Stimulated activated naive CD8-positive, alpha-beta T cell treated with anti-CD3 and anti-CD28 coated beads, Interleukin-15, amount 100 ng/mL, for 72 hours (primary cell): ENCODE results near the gene SSH2.
A peak's percentile ranks its signal among the peaks of the same experiment; 100 is the strongest.

Experiments used
- ATAC-seq: fragments of 150-1000 bp; cut with Tn5 transposase; 2 replicates; pipeline ENCODE4 v1.10.0; 2021; ENCODE audit warnings: mild to moderate bottlenecking, moderate library complexity
- DNase-seq, 2 donors: peaks; one replicate each; pipeline ENCODE4 v3.0.0; 2021 to 2022
- H3K27ac Mint-ChIP-seq, 2 donors: one replicate each; pipeline ENCODE4 v1.8.0; 2022; ENCODE audit warnings: mild to moderate bottlenecking in 2 of 2, mixed read lengths in 2 of 2, moderate library complexity in 2 of 2
- H3K27me3 Mint-ChIP-seq: one replicate; pipeline ENCODE4 v1.8.0; 2022; ENCODE audit warnings: mixed read lengths
- H3K4me1 Mint-ChIP-seq: one replicate; pipeline ENCODE4 v1.8.0; 2022; ENCODE audit warnings: mild to moderate bottlenecking, mixed read lengths
- H3K4me3 Mint-ChIP-seq, 2 donors: one replicate each; pipeline ENCODE4 v1.8.0; 2022; ENCODE audit warnings: mild to moderate bottlenecking in 2 of 2, mixed read lengths in 2 of 2, moderate library complexity in 1 of 2
- H3K9me3 Mint-ChIP-seq, 2 donors: one replicate each; pipeline ENCODE4 v1.8.0; 2022; ENCODE audit warnings: mixed read lengths in 2 of 2

SSH2 gene

DNA sequence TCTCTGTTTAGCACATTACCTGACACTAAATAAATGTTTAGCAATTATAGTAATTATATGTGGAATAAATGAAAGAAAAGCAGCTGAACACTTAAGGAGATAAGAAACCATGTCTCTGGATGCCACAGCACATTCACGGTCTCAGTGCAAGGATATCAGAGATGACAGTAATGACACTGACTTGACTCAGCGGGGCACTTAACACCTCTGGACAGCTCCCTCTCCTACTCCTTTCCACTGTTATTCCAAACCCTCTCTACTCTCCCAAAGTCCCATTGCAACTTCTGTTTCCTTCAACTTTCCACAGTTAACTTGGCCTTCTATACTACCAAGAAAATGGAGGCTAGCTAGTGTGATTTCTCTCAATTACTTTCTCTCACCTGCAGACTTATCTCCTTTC lies 214.3 kb downstream of the SSH2 start:
- Mint-ChIP-seq H3K9me3 (no peaks in the 10 kb centered on the region), H3K27ac (peak overlapping the region; percentile 5 to 89), H3K4me1 (peaks cover 78% of the 10 kb centered on the region), H3K4me3 (no peak overlapping the region), H3K27me3 (no peaks in the 10 kb centered on the region)
- ATAC-seq (no peak), DNase-seq (no peak)

DNA sequence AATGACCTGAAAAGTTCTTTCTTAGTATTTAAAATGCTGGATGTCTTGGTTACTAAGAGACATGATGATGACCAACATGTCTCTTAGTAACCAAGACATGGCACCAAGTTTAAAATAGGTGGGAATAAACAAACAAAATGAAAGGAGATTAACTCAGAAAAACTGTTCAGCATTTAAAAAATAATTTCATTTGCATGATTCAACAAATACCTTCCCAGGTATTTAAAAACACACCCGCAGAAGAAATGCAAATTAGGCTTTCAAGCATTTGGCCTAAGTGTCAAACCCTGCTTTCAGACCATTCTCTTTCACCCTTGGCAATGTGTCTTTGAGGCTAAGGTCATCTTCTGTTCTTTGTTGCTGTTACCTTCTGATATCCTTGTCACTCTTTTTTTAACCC lies 215.9 kb downstream of the SSH2 start:
- no peaks in the 10 kb centered on the region for H3K27me3 Mint-ChIP-seq
- H3K4me1 Mint-ChIP-seq, result peaks cover 86% of the 10 kb centered on the region
- DNase-seq, result no peak

DNA sequence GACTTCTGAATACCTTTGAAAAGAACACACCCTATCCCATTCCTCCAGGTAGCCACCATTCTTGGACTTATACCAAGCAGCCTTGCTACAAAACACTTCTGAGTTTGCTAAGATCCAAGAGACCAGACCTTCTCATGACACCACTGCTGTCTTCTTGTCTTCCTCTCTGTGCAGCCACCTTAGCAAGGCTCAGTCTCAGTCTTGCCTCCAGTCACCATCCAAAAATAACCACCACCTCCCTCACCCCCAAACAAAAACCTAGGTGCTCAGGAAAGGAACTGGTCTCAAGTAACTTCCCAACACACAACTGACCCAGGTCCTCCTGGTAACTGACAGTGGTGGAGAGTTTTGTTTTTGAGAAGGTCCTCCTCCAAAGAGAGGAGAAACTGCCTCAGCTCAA lies 216.4 kb downstream of the SSH2 start:
- Mint-ChIP-seq H3K27me3 (no peaks in the 10 kb centered on the region), H3K4me1 (peaks cover 84% of the 10 kb centered on the region), H3K27ac (no peak overlapping the region), H3K9me3 (no peaks in the 10 kb centered on the region), H3K4me3 (no peak overlapping the region)
- DNase-seq (no peak), ATAC-seq (no peak)

More for the DNA sequence above, 215.9 kb downstream of the SSH2 start:
- ATAC-seq, result no peak
- peak overlapping the region in 1 of 2 donors; percentile 11 for H3K27ac Mint-ChIP-seq
- no peak overlapping the region for H3K4me3 Mint-ChIP-seq
- no peaks in the 10 kb centered on the region for H3K9me3 Mint-ChIP-seq

DNA sequence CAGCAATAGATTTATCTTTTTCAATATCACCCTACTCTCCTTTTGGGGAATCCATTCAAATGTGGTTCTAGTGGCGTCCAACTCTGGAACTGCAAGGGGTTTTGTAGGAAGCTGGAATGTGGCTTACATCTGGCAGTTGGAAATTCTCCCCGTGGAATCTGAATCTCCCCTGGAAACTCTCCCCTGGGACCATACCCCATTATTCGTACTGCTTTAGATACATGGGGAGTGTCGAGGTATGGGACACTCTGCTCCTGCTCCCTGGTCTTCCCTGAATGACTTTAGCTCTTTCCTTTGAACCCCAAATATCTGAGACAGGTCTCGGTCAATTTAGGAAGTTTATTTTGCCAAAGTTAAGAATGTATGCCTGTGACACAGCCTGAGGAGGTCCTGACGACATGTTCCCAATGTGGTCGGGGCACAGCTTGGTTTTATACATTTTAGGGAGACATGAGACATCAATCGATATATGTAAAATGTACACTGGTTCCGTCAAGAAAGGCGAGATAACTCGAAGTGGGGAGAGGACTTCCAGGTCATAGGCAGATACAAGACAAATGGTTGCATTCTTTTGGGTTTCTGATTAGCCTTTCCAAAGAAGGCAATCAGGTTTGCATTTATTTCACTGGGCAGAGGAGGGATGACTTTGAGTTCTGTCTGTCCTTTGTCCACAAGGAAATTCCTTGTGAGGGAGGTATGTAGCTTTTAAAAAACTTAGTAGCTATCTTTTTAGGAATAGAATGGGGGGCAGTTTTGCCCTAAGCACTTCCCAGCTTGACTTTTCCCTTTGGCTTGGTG lies 218.2 kb downstream of the SSH2 start:
- Mint-ChIP-seq H3K27me3 (no peaks in the 10 kb centered on the region), H3K9me3 (no peaks in the 10 kb centered on the region), H3K4me3 (no peak overlapping the region), H3K27ac (peak overlapping the region in 1 of 2 donors; percentile 37), H3K4me1 (peaks cover 71% of the 10 kb centered on the region)
- ATAC-seq, result no peak
- no peak for DNase-seq

DNA sequence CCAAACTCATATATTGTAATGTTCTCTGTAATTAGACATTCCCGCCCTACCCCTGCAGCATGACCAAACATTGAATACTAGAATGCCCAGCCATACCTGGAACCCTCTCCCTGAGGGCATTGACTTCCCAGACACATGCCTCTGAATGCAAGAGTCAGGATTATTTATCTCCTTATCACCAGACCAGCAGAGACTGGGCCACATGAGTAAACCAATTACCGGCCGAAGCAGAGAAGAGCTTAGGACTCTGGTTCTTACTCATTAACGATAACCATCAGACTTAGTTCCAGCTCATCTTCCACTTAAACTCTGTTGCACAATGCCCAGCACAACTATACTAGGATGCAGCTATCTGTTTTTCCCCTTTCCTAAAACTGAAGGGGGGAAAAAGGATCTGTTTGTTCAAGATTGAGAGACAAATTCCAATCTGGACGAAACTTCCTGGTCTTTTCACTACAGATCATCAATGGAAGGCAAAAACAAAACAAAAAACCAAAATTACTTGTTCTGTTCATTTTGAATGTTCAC lies 219.1 kb downstream of the SSH2 start:
- H3K27me3 Mint-ChIP-seq, result no peaks in the 10 kb centered on the region
- no peak for ATAC-seq
- no peak for DNase-seq
- no peak overlapping the region for H3K27ac Mint-ChIP-seq
- peaks cover 72% of the 10 kb centered on the region for H3K4me1 Mint-ChIP-seq
- H3K9me3 Mint-ChIP-seq, result no peaks in the 10 kb centered on the region
- H3K4me3 Mint-ChIP-seq, result no peak overlapping the region

DNA sequence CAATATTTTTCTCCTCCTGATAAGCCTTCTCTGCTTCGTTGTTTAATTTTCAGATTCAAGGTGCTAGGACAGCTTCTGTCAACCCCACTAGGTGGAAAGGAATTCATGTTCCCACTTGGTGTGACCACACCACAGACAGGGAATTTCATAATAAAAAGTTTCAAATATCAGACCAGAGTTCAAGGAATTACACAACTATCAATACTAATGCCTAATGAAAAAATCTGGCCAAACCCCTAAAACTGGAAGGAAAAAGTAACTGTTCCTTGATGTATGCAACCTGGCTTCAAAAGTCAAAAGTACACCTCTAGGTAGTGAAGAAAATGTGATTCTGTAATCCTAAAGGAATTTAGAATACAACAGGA lies 219.5 kb downstream of the SSH2 start:
- Mint-ChIP-seq H3K27me3 (no peaks in the 10 kb centered on the region), H3K27ac (no peak overlapping the region), H3K9me3 (no peaks in the 10 kb centered on the region), H3K4me1 (peaks cover 71% of the 10 kb centered on the region), H3K4me3 (no peak overlapping the region)
- ATAC-seq, result no peak
- no peak for DNase-seq

DNA sequence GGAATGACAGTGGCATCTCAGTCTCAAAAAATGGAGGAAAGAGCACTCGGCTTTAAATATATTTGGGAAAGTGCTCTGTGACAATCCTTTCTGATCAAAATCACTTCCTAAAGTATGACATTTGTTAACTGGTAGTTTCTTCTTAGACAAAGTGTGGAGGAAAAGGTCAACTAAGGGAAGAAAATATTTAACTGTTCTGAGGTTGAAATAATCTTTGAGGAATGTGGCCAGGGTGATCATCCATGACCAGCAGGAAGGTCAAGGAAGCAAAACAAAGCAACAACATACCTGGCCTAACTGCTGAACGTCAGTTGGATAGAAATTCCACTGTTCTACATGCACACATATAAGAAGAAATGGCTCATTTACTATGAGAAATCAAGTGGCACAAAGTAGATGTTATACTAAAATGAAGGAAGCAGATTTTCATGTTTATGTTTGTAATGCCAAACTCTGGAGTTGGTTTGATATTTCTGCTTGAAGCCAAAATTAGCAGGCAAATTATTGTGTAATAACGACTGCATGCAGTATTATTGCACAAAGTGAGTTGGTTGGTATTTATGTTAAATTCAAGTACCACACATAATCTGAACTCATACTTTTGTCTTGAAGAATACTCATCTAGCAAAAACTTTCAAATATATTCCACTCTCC lies 220.0 kb downstream of the SSH2 start:
- DNase-seq (no peak), ATAC-seq (no peak)
- no peaks in the 10 kb centered on the region for H3K9me3 Mint-ChIP-seq
- no peak overlapping the region for H3K27ac Mint-ChIP-seq
- no peaks in the 10 kb centered on the region for H3K27me3 Mint-ChIP-seq
- no peak overlapping the region for H3K4me3 Mint-ChIP-seq
- H3K4me1 Mint-ChIP-seq, result peaks cover 71% of the 10 kb centered on the region

DNA sequence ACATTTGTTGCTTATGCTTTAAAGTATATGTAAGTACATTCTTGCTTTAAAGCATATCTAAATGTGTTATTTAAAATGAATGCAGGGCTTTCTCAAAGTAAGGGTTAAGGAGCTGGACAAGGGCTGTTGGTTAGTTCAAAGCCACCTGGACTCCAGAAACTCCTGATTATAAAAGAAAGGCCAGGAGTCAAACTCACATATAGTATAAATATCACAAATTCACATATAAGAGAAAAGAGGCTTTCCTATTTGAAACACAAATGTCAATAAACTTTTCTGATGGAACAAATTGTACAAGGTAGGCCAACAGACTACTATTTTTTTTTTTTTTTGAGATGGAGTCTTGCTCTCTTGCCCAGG lies 222.8 kb downstream of the SSH2 start:
- Mint-ChIP-seq H3K4me1 (peaks cover 66% of the 10 kb centered on the region), H3K27me3 (no peaks in the 10 kb centered on the region), H3K27ac (peak overlapping the region; percentile 99), H3K9me3 (no peaks in the 10 kb centered on the region), H3K4me3 (peak overlapping the region; percentile 83 to 87)
- no peak for DNase-seq
- ATAC-seq, result no peak

DNA sequence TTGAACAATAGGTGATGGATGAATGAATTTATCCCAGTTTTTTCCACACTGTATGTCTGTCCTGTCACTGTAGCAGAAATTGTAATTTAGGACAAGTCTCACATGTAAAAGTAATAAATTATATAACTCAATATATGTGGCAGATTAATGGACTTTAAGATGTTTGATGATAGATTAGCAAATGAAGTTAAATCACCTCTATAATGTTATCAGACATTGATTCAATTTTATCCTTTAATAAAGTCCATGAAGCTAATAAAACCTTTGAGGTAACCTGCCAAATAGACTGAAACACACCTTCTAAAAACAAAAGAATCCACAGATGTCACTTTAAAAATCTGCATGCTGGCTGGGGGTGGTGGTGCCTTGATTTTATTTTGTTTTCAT lies 224.0 kb downstream of the SSH2 start:
- Mint-ChIP-seq H3K27ac (peak overlapping the region; percentile 99), H3K4me3 (peak overlapping the region; percentile 48 to 83), H3K27me3 (no peaks in the 10 kb centered on the region), H3K9me3 (no peaks in the 10 kb centered on the region), H3K4me1 (peaks cover 55% of the 10 kb centered on the region)
- ATAC-seq (no peak), DNase-seq (no peak)

DNA sequence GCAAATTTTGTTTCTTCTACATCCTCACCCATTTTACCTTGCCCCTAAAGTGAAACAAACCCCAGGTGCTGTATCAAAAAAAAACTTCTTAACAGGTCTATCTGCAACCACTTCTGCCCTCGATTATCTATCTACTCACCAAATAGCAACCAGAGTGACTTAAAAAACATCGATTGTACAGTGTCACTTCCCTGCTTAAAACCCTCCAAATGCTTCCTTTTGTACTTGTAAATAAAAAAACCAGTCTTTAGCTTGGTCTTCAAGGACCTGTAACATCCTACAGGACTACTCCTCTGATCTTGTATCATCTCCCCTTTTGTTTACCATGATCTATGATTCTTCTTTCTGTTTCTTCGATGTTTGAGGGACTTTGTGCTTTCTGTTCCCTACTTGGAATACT lies 224.6 kb downstream of the SSH2 start:
- peaks cover 48% of the 10 kb centered on the region for H3K4me1 Mint-ChIP-seq
- H3K27me3 Mint-ChIP-seq, result no peaks in the 10 kb centered on the region
- peak overlapping the region; percentile 68 to 83 for H3K4me3 Mint-ChIP-seq
- DNase-seq, result no peak
- no peak for ATAC-seq
- H3K9me3 Mint-ChIP-seq, result no peaks in the 10 kb centered on the region
- peak overlapping the region; percentile 80 to 96 for H3K27ac Mint-ChIP-seq

DNA sequence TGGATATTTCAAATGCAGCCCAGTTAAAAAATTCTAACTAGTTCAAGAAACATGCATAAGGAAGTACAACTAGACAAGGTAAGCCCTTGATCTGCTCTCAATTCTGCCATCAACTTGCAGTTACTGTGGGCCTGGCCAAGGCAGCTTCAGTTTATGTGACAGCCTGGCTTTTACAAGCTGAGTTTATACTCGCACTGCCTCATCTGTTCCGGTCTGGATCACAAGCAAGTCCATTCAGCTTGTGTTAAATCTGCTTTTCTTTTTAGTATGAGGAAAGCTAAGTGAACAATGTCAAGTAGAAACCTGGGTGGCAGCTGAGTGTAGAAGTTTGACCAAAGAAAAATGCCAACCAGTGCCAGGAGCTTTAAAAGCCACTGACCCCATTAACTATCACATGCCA lies 230.7 kb downstream of the SSH2 start:
- Mint-ChIP-seq H3K4me3 (no peak overlapping the region), H3K4me1 (peaks cover 8% of the 10 kb centered on the region), H3K27me3 (no peaks in the 10 kb centered on the region), H3K27ac (peak overlapping the region; percentile 5 to 84), H3K9me3 (no peaks in the 10 kb centered on the region)
- DNase-seq (no peak), ATAC-seq (no peak)

DNA sequence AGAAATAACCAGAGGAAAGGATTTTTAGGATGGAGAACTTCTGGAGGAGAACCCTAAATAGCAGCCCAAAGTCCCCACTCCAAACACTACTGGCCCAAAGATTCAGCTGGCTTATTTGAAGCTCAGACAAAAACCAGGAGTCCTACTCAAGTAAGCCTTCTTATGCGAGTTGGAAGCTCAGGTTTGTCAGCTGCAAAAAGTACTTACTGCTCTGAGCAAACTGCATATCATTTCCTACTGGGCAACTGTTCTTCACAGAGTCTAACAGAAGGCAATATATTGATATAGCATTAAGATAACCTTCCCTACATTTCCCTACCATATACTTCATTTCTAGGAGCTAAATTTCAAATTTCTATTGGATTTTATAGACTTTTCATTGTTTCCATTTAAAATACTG lies 231.2 kb downstream of the SSH2 start:
- DNase-seq, result no peak
- H3K27me3 Mint-ChIP-seq, result no peaks in the 10 kb centered on the region
- H3K4me3 Mint-ChIP-seq, result no peak overlapping the region
- H3K27ac Mint-ChIP-seq, result peak overlapping the region in 1 of 2 donors; percentile 27
- H3K4me1 Mint-ChIP-seq, result peaks cover 7% of the 10 kb centered on the region
- no peaks in the 10 kb centered on the region for H3K9me3 Mint-ChIP-seq
- ATAC-seq, result no peak

DNA sequence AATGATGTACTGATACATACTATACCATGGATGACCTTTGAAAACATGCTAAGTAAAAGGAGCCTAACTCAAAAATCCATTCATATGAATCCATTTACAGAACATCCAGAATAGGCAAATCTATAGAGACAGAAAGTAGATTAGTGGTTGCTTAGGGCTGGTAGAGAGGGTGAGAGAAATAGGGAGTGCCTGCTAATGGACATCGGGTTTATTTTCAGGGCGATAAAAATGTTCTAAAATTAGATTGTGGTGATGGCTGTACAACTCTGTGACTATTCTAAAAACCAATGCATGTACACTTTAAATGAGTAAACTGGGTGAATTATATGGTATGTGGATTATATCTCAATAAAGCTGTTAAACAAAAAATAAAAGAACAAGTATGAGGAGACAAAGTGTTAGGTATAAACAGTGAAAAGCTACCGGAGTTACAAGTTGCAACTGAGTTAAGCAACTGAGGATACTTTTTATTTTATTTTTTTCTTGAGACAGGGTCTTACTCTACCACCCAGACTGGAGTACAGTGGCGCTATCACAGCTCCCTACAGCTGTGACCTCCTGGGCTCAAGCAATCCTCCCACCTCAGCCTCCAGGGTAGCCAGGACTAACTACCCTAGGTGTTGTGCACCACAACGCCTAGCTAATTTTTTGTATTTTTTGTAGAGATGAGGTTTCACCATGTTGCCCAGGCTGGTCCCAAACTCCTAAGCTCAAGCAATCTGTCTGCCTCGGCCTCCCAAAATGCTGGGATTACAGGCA lies 231.8 kb downstream of the SSH2 start:
- ATAC-seq (no peak), DNase-seq (no peak)
- Mint-ChIP-seq H3K4me3 (no peak overlapping the region), H3K27me3 (no peaks in the 10 kb centered on the region), H3K27ac (peak overlapping the region in 1 of 2 donors; percentile 27), H3K4me1 (peaks cover 7% of the 10 kb centered on the region), H3K9me3 (no peaks in the 10 kb centered on the region)

DNA sequence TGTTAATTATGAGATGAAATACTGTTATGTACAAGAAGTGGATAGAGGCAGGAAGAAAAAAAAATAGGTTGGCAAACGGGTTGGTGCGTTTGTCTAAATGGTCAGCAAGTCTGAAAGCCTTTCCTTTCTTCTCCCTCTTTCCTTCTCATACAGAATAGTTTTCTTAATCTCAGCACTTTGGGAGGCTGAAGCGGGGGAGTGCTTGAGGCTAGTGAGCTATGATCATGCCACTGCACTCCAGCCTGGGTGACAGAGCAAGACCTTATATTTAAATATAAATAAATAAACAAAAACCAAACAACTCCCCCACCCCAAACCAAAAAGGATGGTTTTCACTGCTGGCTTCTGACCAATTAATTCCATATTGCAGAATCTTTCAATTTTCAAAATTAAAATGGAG lies 232.7 kb downstream of the SSH2 start:
- Mint-ChIP-seq H3K9me3 (no peaks in the 10 kb centered on the region), H3K27me3 (no peaks in the 10 kb centered on the region), H3K27ac (no peak overlapping the region), H3K4me3 (no peak overlapping the region), H3K4me1 (peaks cover 5% of the 10 kb centered on the region)
- DNase-seq, result no peak
- no peak for ATAC-seq

DNA sequence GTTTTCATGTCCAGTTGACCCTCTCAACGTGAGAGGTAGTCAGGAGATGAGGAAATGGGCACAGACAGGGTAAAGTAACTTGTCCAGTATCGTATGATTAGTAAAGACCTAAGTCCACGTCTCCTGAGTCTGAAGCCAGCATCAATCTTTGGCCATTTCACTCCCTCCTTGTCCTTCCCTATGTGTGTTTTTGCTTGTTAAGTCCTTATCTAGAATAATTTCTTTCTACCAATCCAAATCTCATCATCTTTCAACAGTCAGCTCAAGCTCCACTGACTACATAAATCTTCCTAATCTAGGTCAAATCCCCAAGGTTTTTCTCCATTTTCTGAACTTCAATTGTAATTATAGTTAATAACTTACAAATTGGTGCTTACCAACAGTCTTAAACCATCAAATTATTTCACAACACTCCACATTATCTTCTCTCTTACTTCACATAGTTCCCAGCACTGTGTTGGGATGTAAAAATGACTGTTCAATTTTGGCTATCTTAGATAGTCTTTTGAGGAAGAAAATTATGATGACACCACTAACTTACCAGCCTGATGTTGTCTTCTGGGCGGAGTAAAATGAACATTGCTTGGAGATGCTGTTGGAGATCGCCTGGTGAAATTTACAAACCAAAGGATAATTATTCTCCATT lies 235.0 kb downstream of the SSH2 start:
- DNase-seq (no peak), ATAC-seq (no peak)
- peaks cover 17% of the 10 kb centered on the region for H3K4me1 Mint-ChIP-seq
- no peaks in the 10 kb centered on the region for H3K27me3 Mint-ChIP-seq
- no peaks in the 10 kb centered on the region for H3K9me3 Mint-ChIP-seq
- H3K27ac Mint-ChIP-seq, result peak overlapping the region in 1 of 2 donors; percentile 41
- H3K4me3 Mint-ChIP-seq, result no peak overlapping the region
